HCT116 (cell line): ENCODE measurements around the gene MCOLN3. TPM values are rescaled to one million over a fixed set of nuclear protein-coding genes. Genes with fewer than 3 reads are reported as not detected.
A peak's percentile ranks its signal among the peaks of the same experiment; 100 is the strongest.

Experiments used
- ATAC-seq: fragments of 200-7000 bp; cut with Tn5 transposase; 2 replicates; pipeline ENCODE4 v1.9.1; 2020; ENCODE audit warnings: mild to moderate bottlenecking, moderate library complexity
- BruUV-seq: library from RNA; stranded (reverse); fragments of 400-500 nt; replicated peaks from 2 replicates; lab custom pipeline; 2021; lab: Mats Ljungman, UMichigan
- CTCF ChIA-PET: fragments of 300-600 bp; sonication (Branson Sonifier 250); formaldehyde crosslinking; loops from one replicate; lab custom pipeline; 2021; ENCODE audit warnings: antibody characterized with exemption; lab: Charles Lee
- POLR2A ChIA-PET: fragments of 300-600, 350-600 bp; sonication (Branson Sonifier 250); formaldehyde crosslinking; loops from one replicate; lab custom pipeline; 2021; ENCODE audit warnings: antibody characterized with exemption; lab: Charles Lee
- RAD21 ChIA-PET, 2 experiments: fragments of 300-600 bp; sonication (Branson Sonifier 250); formaldehyde crosslinking; loops; one replicate each; lab custom pipeline; 2023; ENCODE audit warnings: low total read pairs in 2 of 2; ENCODE audit not compliant: uncharacterized antibody in 2 of 2, unreplicated experiment in 2 of 2, low non-redundant PET in 1 of 2; lab: Charles Lee
- DNase-seq: peaks from one replicate; pipeline ENCODE4 v3.0.0-alpha.2; 2010; ENCODE audit warnings: low read depth, low spot score
- H2AFZ ChIP-seq: fragments of 200-600 bp; shearing (Covaris generic), sonication (generic); 2 replicates; pipeline ENCODE4 v1.6.1; 2017; ENCODE audit warnings: low read depth, mixed run types, mixed read lengths, antibody characterized with exemption, low read length; ENCODE audit not compliant: poor library complexity, severe bottlenecking
- H3K27ac ChIP-seq: 2 replicates; pipeline ENCODE4 v1.5.1; 2012; ENCODE audit warnings: low read depth, low read length
- H3K27me3 ChIP-seq: fragments of 200-600 bp; sonication (generic); 2 replicates; pipeline ENCODE4 v1.6.1; 2016; ENCODE audit warnings: mixed run types, low read length, mixed read lengths; ENCODE audit not compliant: insufficient read depth
- H3K36me3 ChIP-seq, 2 experiments: fragments of 200-500 bp in 1 of 2; fragments of 200-600 bp in 1 of 2; sonication (Bioruptor generic) in 1 of 2; sonication (generic) in 1 of 2; 2 replicates each; pipeline versions ENCODE4 v1.5.1 to v1.6.1; 2014 to 2016; ENCODE audit warnings: low read length in 2 of 2, inconsistent platforms in 1 of 2, mixed read lengths in 1 of 2, mixed run types in 1 of 2; ENCODE audit not compliant: insufficient read depth in 2 of 2, control insufficient read depth in 1 of 2
- H3K4me1 ChIP-seq, 2 experiments: fragments of 200-600 bp in 1 of 2; sonication (generic) in 1 of 2; 2 replicates each; pipeline versions ENCODE4 v1.5.1 to v1.6.1; 2012 to 2017; ENCODE audit warnings: low read length in 2 of 2, inconsistent platforms in 1 of 2, mild to moderate bottlenecking in 1 of 2, mixed read lengths in 1 of 2, mixed run types in 1 of 2, moderate library complexity in 1 of 2; ENCODE audit not compliant: insufficient read depth in 2 of 2, control insufficient read depth in 1 of 2
- H3K4me2 ChIP-seq: fragments of 200-600 bp; sonication (generic); 2 replicates; pipeline ENCODE4 v1.6.1; 2017; ENCODE audit warnings: mixed run types, low read length, mixed read lengths
- H3K4me3 ChIP-seq, 2 experiments: fragments of 200-600 bp in 1 of 2; sonication (generic) in 1 of 2; replicated peaks in 1 of 2; 2 replicates each; pipeline ENCODE4 v1.5.1; 2011 to 2016; ENCODE audit warnings: low read length in 2 of 2, control low read depth in 1 of 2, low read depth in 1 of 2, mild to moderate bottlenecking in 1 of 2, mixed read lengths in 1 of 2, mixed run types in 1 of 2
- H3K79me2 ChIP-seq: fragments of 200-600 bp; sonication (generic); 2 replicates; pipeline ENCODE4 v1.6.1; 2017; ENCODE audit warnings: mild to moderate bottlenecking, mixed run types, low read length, moderate library complexity, mixed read lengths; ENCODE audit not compliant: insufficient read depth
- H3K9ac ChIP-seq: fragments of 200-600 bp; sonication (generic); 2 replicates; pipeline ENCODE4 v1.6.1; 2016; ENCODE audit warnings: low read length, mixed read lengths
- H3K9me2 ChIP-seq: fragments of 200-600 bp; sonication (generic), shearing (Covaris generic); 2 replicates; pipeline ENCODE4 v1.6.1; 2017; ENCODE audit warnings: mixed run types, mild to moderate bottlenecking, moderate library complexity; ENCODE audit not compliant: insufficient read depth
- H3K9me3 ChIP-seq, 2 experiments: fragments of 200-500 bp in 1 of 2; fragments of 200-600 bp in 1 of 2; sonication (Bioruptor generic) in 1 of 2; sonication (generic) in 1 of 2; 2 replicates each; pipeline ENCODE4 v1.6.1; 2014 to 2017; ENCODE audit warnings: low read length in 2 of 2, mixed read lengths in 2 of 2, inconsistent platforms in 1 of 2, low read depth in 1 of 2, mild to moderate bottlenecking in 1 of 2, mixed run types in 1 of 2, moderate library complexity in 1 of 2; ENCODE audit not compliant: control insufficient read depth in 1 of 2, insufficient read depth in 1 of 2
- H4K20me1 ChIP-seq: fragments of 200-600 bp; sonication (generic), shearing (Covaris generic); 2 replicates; pipeline ENCODE4 v1.6.1; 2017; ENCODE audit warnings: mixed run types, mild to moderate bottlenecking, moderate library complexity; ENCODE audit not compliant: insufficient read depth
- CBX3 ChIP-seq: IDR thresholded peaks from 2 replicates; pipeline ENCODE4 v1.6.1; 2012; ENCODE audit warnings: low read depth
- CTCF ChIP-seq, 3 experiments: fragments of 200-600 bp in 1 of 3; sonication (generic) in 1 of 3; IDR thresholded peaks in 2 of 3; conservative IDR thresholded peaks in 1 of 3; 2 replicates each; pipeline ENCODE4 v1.5.1; 2012 to 2017; ENCODE audit warnings: low read depth in 2 of 3, low read length in 2 of 3, antibody characterized with exemption in 1 of 3, borderline replicate concordance in 1 of 3, control low read depth in 1 of 3, mild to moderate bottlenecking in 1 of 3, mixed read lengths in 1 of 3, mixed run types in 1 of 3, moderate library complexity in 1 of 3; ENCODE audit not compliant: insufficient read depth in 1 of 3
- EGR1 ChIP-seq: IDR thresholded peaks from 2 replicates; pipeline ENCODE4 v1.6.1; 2012; ENCODE audit warnings: low read depth
- ELF1 ChIP-seq: IDR thresholded peaks from 2 replicates; pipeline ENCODE4 v1.6.1; 2012; ENCODE audit warnings: low read depth, borderline replicate concordance
- EZH2 ChIP-seq: fragments of 200-600 bp; sonication (generic); IDR thresholded peaks from 2 replicates; pipeline ENCODE4 v1.6.1; 2017; ENCODE audit warnings: antibody characterized with exemption, mixed run types
- FOSL1 ChIP-seq: IDR thresholded peaks from 2 replicates; pipeline ENCODE4 v1.6.1; 2012; ENCODE audit warnings: low read depth
- JUND ChIP-seq: IDR thresholded peaks from 2 replicates; pipeline ENCODE4 v1.6.1; 2012
- MAX ChIP-seq: IDR thresholded peaks from 2 replicates; pipeline ENCODE4 v1.6.1; 2012
- POLR2A ChIP-seq: IDR thresholded peaks from 2 replicates; pipeline ENCODE4 v1.7.0; 2011; ENCODE audit warnings: borderline replicate concordance; ENCODE audit not compliant: insufficient read depth, insufficient read length; ENCODE audit errors: extremely low read depth
- POLR2AphosphoS5 ChIP-seq: IDR thresholded peaks from 2 replicates; pipeline ENCODE4 v1.6.1; 2011; ENCODE audit warnings: mild to moderate bottlenecking, low read depth, low read length, moderate library complexity
- RAD21 ChIP-seq: IDR thresholded peaks from 2 replicates; pipeline ENCODE4 v1.6.1; 2012; ENCODE audit warnings: low read depth, mild to moderate bottlenecking
- SIN3A ChIP-seq: IDR thresholded peaks from 2 replicates; pipeline ENCODE4 v1.6.1; 2012; ENCODE audit warnings: low read depth
- SP1 ChIP-seq: IDR thresholded peaks from 2 replicates; pipeline ENCODE4 v1.6.1; 2012; ENCODE audit warnings: low read depth
- YY1 ChIP-seq: IDR thresholded peaks from 2 replicates; pipeline ENCODE4 v1.6.1; 2011; ENCODE audit warnings: low read length, low read depth, moderate library complexity, mild to moderate bottlenecking; ENCODE audit not compliant: insufficient replicate concordance; ENCODE audit errors: extremely low read depth
- ZBTB33 ChIP-seq: IDR thresholded peaks from 2 replicates; pipeline ENCODE4 v1.6.1; 2011; ENCODE audit warnings: mild to moderate bottlenecking, low read length, moderate library complexity; ENCODE audit not compliant: insufficient replicate concordance; ENCODE audit errors: extremely low read depth
- ZFX ChIP-seq: fragments of 450-650 bp; IDR thresholded peaks from 2 replicates; pipeline ENCODE4 v1.6.1; 2017
- intact Hi-C: fragments of 100-400 bp; cut with micrococcal nuclease; formaldehyde crosslinking; loops from 2 replicates; pipeline ENCODE4 v1.10.0; 2022
- total RNA-seq: library from RNA; stranded (reverse); gene quantifications from one replicate; pipeline ENCODE4 v1.2.1, GENCODE V29; 2021; ENCODE audit not compliant: unreplicated experiment

MCOLN3 gene
- total RNA-seq, 1 experiment from 2014 or later: 10.7 TPM

- no peak overlapping the region for H2AFZ ChIP-seq
- H3K9ac ChIP-seq: no peak overlapping the region
- POLR2A ChIA-PET: no interaction called here
- DNase-seq (no peak), ATAC-seq (no peak)
- H3K27ac ChIP-seq: no peak overlapping the region
- H3K4me3 ChIP-seq: no peak overlapping the region
- no TSS peak for BruUV-seq
- CTCF ChIA-PET: no interaction called here
- no peaks in the 10 kb centered on the region for H3K9me3 ChIP-seq
- no peaks in the 10 kb centered on the region for H4K20me1 ChIP-seq
- TF ChIP-seq JUND (no peak), MAX (peak; percentile 37; the same call in 1 of the 2 replicates), SIN3A (no peak), SP1 (no peak), POLR2A (no peak), ZFX (no peak)
- TF ChIP-seq, all 23 proteins: peak for 1
- Histone ChIP-seq H3K4me2 (no peak overlapping the region), H3K9me2 (no peaks in the 10 kb centered on the region), H3K36me3 (no peaks in the 10 kb centered on the region; a peak in 1 of 4 replicates), H3K4me1 (peaks cover 0 to 11% of the 10 kb centered on the region in 2 experiments; a peak in 1 of 4 replicates), H3K27me3 (no peaks in the 10 kb centered on the region), H3K79me2 (no peaks in the 10 kb centered on the region)
- RAD21 ChIA-PET: no interaction called here
- intact Hi-C loops: no loop called here
These were observed 45.3 kb upstream of the MCOLN3 start for GRCh38 chr1:85093644-85094043.

- DNase-seq (no peak), ATAC-seq (no peak)
- Histone ChIP-seq H3K27ac (no peak overlapping the region), H2AFZ (no peak overlapping the region), H3K4me1 (peaks cover 0 to 11% of the 10 kb centered on the region in 2 experiments; a peak in 1 of 4 replicates), H3K36me3 (no peaks in the 10 kb centered on the region; a peak in 1 of 4 replicates), H4K20me1 (no peaks in the 10 kb centered on the region), H3K4me2 (0 out of 2 replicates have a peak overlapping the region, but pooled peaks have one; percentile 3), H3K9me2 (no peaks in the 10 kb centered on the region), H3K9me3 (no peaks in the 10 kb centered on the region), H3K79me2 (no peaks in the 10 kb centered on the region), H3K27me3 (no peaks in the 10 kb centered on the region), H3K9ac (no peak overlapping the region), H3K4me3 (no peak overlapping the region)
- RAD21 ChIA-PET: no interaction called here
- intact Hi-C loops: no loop called here
- CTCF ChIA-PET: no interaction called here
- POLR2A ChIA-PET: no interaction called here
- no TSS peak for BruUV-seq
- no peak for TF ChIP-seq RAD21
- TF ChIP-seq ELF1: no peak
- TF ChIP-seq CBX3: no peak
- TF ChIP-seq CTCF (IDR thresholded peaks at IDR 0.05 in 2 of 3, conservative IDR thresholded peaks at IDR 0.05 in 1 of 3; ENCODE audit: borderline replicate concordance in 1 of 3, insufficient read depth in 1 of 3, low read depth in 2 of 3, low read length in 2 of 3): no peak
- TF ChIP-seq SP1: no peak
- TF ChIP-seq YY1: no peak
- no peak for TF ChIP-seq JUND
- no peak for TF ChIP-seq ZBTB33
- TF ChIP-seq EZH2: no peak
- no peak for TF ChIP-seq POLR2AphosphoS5
- no peak for TF ChIP-seq EGR1
- no peak for TF ChIP-seq FOSL1
These were observed 43.5 kb upstream of the MCOLN3 start for GRCh38 chr1:85091671-85092280.
